Panc1 (cell line): Measurements from ENCODE around the gene KLRC4.

ENCODE experiments used
- POLR2AphosphoS5 ChIP-seq: IDR thresholded peaks from 2 replicates; pipeline ENCODE4 v1.6.1; 2012; ENCODE audit warnings: mild to moderate bottlenecking, low read depth, low read length, moderate library complexity
- SIN3A ChIP-seq: IDR thresholded peaks from 2 replicates; pipeline ENCODE4 v1.6.1; 2012; ENCODE audit warnings: low read depth, mild to moderate bottlenecking, low read length, moderate library complexity, borderline replicate concordance; ENCODE audit not compliant: insufficient read depth
- TCF7L2 ChIP-seq: IDR thresholded peaks from 2 replicates; pipeline ENCODE4 v1.6.1; 2011; ENCODE audit warnings: mild to moderate bottlenecking, low read depth, low read length, inconsistent platforms
- TF ChIP-seq, protein P1 (sequence below): fragments of 450-650 bp; IDR thresholded peaks from 2 replicates; pipeline ENCODE4 v1.5.1; 2017; ENCODE audit warnings: mild to moderate bottlenecking
- TF ChIP-seq, protein P2 (sequence below), 2 experiments: IDR thresholded peaks; 2 replicates each; pipeline ENCODE4 v1.6.1; 2011 to 2012; ENCODE audit warnings: low read depth in 2 of 2, control low read depth in 1 of 2, low read length in 1 of 2, mild to moderate bottlenecking in 1 of 2, moderate library complexity in 1 of 2; ENCODE audit not compliant: insufficient read depth in 1 of 2

DNA sequence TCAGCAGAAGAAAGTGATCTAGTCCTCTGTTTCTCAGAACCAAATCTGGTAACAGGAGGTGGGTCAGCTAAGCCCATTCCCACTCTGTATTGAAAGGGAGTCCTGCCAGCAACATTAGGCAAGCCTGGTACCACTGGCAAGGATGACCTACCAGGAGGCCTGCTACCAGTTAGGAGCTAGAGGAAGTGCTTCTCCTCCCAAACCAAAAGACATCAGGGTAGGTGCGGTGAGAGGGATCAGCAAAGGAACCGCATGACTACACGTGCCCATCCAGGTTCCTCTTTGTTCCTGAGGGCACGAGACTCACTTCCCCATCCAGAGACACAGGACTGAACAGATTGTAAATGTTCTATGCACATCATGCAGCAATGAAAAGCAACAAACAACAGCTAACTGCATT lies 2.8 kb downstream of the KLRC4 start:
- TF ChIP-seq, protein P1, sequence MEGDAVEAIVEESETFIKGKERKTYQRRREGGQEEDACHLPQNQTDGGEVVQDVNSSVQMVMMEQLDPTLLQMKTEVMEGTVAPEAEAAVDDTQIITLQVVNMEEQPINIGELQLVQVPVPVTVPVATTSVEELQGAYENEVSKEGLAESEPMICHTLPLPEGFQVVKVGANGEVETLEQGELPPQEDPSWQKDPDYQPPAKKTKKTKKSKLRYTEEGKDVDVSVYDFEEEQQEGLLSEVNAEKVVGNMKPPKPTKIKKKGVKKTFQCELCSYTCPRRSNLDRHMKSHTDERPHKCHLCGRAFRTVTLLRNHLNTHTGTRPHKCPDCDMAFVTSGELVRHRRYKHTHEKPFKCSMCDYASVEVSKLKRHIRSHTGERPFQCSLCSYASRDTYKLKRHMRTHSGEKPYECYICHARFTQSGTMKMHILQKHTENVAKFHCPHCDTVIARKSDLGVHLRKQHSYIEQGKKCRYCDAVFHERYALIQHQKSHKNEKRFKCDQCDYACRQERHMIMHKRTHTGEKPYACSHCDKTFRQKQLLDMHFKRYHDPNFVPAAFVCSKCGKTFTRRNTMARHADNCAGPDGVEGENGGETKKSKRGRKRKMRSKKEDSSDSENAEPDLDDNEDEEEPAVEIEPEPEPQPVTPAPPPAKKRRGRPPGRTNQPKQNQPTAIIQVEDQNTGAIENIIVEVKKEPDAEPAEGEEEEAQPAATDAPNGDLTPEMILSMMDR, result no peak
- no peak for TF ChIP-seq POLR2AphosphoS5
- TF ChIP-seq, protein P2, sequence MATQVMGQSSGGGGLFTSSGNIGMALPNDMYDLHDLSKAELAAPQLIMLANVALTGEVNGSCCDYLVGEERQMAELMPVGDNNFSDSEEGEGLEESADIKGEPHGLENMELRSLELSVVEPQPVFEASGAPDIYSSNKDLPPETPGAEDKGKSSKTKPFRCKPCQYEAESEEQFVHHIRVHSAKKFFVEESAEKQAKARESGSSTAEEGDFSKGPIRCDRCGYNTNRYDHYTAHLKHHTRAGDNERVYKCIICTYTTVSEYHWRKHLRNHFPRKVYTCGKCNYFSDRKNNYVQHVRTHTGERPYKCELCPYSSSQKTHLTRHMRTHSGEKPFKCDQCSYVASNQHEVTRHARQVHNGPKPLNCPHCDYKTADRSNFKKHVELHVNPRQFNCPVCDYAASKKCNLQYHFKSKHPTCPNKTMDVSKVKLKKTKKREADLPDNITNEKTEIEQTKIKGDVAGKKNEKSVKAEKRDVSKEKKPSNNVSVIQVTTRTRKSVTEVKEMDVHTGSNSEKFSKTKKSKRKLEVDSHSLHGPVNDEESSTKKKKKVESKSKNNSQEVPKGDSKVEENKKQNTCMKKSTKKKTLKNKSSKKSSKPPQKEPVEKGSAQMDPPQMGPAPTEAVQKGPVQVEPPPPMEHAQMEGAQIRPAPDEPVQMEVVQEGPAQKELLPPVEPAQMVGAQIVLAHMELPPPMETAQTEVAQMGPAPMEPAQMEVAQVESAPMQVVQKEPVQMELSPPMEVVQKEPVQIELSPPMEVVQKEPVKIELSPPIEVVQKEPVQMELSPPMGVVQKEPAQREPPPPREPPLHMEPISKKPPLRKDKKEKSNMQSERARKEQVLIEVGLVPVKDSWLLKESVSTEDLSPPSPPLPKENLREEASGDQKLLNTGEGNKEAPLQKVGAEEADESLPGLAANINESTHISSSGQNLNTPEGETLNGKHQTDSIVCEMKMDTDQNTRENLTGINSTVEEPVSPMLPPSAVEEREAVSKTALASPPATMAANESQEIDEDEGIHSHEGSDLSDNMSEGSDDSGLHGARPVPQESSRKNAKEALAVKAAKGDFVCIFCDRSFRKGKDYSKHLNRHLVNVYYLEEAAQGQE (IDR thresholded peaks at IDR 0.05; ENCODE audit: insufficient read depth in 1 of 2, low read depth in 2 of 2, low read length in 1 of 2), result no peak
- TF ChIP-seq SIN3A, result no peak
- TF ChIP-seq TCF7L2, result no peak
